Cerebellar nuclear complex (tissue), 1 donor: Measurements from ENCODE around the gene BACE1-AS.

Experiments
- DNase-seq, 2 experiments: peaks; one replicate each; lab custom pipeline; 2025; lab: John Stamatoyannopoulos, UW

BACE1-AS gene

GRCh38 chr11:117292616-117293015, 1.5 kb downstream of the BACE1-AS start:
- no peak for DNase-seq

GRCh38 chr11:117295438-117296137, 4.4 kb downstream of the BACE1-AS start:
- DNase-seq, result no peak

GRCh38 chr11:117296881-117297280, 5.7 kb downstream of the BACE1-AS start:
- DNase-seq, result no peak

- DNase-seq, result no peak
Observed at GRCh38 chr11:117298195-117298594, 7.0 kb downstream of the BACE1-AS start.

- DNase-seq, result no peak
Observed at GRCh38 chr11:117299351-117300282, 8.5 kb downstream of the BACE1-AS start.

GRCh38 chr11:117300283-117300663, 9.1 kb downstream of the BACE1-AS start:
- no peak for DNase-seq

- DNase-seq, result no peak
Observed at GRCh38 chr11:117300773-117301172, 9.6 kb downstream of the BACE1-AS start.

- no peak for DNase-seq
Observed at GRCh38 chr11:117302228-117302627, 11.1 kb downstream of the BACE1-AS start.

GRCh38 chr11:117303101-117303500, 12.0 kb downstream of the BACE1-AS start:
- DNase-seq, result no peak

GRCh38 chr11:117303646-117304315, 12.6 kb downstream of the BACE1-AS start:
- DNase-seq, result no peak

- DNase-seq, result no peak
Observed at GRCh38 chr11:117305145-117305544, 14.0 kb downstream of the BACE1-AS start.

- DNase-seq, result no peak
Observed at GRCh38 chr11:117309310-117309709, 18.2 kb downstream of the BACE1-AS start.

- DNase-seq, result no peak
Observed at GRCh38 chr11:117313091-117313490, 21.9 kb downstream of the BACE1-AS start.

GRCh38 chr11:117313828-117314768, 23.0 kb downstream of the BACE1-AS start:
- DNase-seq, result no peak

GRCh38 chr11:117314840-117315239, 23.7 kb downstream of the BACE1-AS start:
- DNase-seq, result no peak

GRCh38 chr11:117315285-117316196, 24.4 kb downstream of the BACE1-AS start:
- DNase-seq, result no peak

GRCh38 chr11:117316197-117316961, 25.2 kb downstream of the BACE1-AS start, which contains the start of gene BACE1:
Gene BACE1 (minus strand): TSS chr11:117316256. CDS start chr11:117315795, 461 bp downstream.
- peak; percentile 61 to 87 for DNase-seq

GRCh38 chr11:117318738-117319137, 27.6 kb downstream of the BACE1-AS start:
- DNase-seq, result no peak

GRCh38 chr11:117319214-117319840, 28.2 kb downstream of the BACE1-AS start:
- no peak for DNase-seq
